22Rv1 (cell line): Measurements from ENCODE around the gene SCGB1C1.
"Not testable (repeated sequence)": the region's sequence is repeated elsewhere in the genome, so short reads cannot be mapped to it uniquely, and the experiment has no call there.

Experiments
- H3K27ac ChIP-seq: fragments of 450-650 bp; 2 replicates; pipeline ENCODE4 v1.5.1; 2017
- ZFX ChIP-seq: fragments of 450-650 bp; IDR thresholded peaks from 2 replicates; pipeline ENCODE4 v1.6.1; 2017; ENCODE audit warnings: antibody characterized with exemption, borderline replicate concordance
- TF ChIP-seq, protein P1 (sequence below): fragments of 450-650 bp; IDR thresholded peaks from 2 replicates; pipeline ENCODE4 v1.5.1; 2017; ENCODE audit warnings: mild to moderate bottlenecking

SCGB1C1 gene

GRCh38 chr11:235609-235996 lies 42.7 kb downstream of the SCGB1C1 start:
- peak overlapping the region; percentile 93 for H3K27ac ChIP-seq

GRCh38 chr11:235997-236773 lies 43.3 kb downstream of the SCGB1C1 start, which contains the start of gene SIRT3:
SIRT3 (minus strand) TSS chr11:236342; CDS start chr11:236328, 14 bp downstream.
- TF ChIP-seq, protein P1, sequence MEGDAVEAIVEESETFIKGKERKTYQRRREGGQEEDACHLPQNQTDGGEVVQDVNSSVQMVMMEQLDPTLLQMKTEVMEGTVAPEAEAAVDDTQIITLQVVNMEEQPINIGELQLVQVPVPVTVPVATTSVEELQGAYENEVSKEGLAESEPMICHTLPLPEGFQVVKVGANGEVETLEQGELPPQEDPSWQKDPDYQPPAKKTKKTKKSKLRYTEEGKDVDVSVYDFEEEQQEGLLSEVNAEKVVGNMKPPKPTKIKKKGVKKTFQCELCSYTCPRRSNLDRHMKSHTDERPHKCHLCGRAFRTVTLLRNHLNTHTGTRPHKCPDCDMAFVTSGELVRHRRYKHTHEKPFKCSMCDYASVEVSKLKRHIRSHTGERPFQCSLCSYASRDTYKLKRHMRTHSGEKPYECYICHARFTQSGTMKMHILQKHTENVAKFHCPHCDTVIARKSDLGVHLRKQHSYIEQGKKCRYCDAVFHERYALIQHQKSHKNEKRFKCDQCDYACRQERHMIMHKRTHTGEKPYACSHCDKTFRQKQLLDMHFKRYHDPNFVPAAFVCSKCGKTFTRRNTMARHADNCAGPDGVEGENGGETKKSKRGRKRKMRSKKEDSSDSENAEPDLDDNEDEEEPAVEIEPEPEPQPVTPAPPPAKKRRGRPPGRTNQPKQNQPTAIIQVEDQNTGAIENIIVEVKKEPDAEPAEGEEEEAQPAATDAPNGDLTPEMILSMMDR: no peak
- TF ChIP-seq ZFX: no peak
- peak within 1 kb of the TSS; percentile 93 for H3K27ac ChIP-seq

More at GRCh38 chr11:235609-235996, 42.7 kb downstream of the SCGB1C1 start:
- no peak for TF ChIP-seq ZFX
- TF ChIP-seq, protein P1: no peak

- TF ChIP-seq, protein P1: no peak
- no peak for TF ChIP-seq ZFX
- H3K27ac ChIP-seq: peak within 1 kb of the TSS; percentile 93
These were observed 44.2 kb downstream of the SCGB1C1 start, which contains the start of gene PSMD13 for GRCh38 chr11:236774-237767. PSMD13 (plus strand) TSS chr11:236976; CDS start chr11:237050, 74 bp downstream.

DNA sequence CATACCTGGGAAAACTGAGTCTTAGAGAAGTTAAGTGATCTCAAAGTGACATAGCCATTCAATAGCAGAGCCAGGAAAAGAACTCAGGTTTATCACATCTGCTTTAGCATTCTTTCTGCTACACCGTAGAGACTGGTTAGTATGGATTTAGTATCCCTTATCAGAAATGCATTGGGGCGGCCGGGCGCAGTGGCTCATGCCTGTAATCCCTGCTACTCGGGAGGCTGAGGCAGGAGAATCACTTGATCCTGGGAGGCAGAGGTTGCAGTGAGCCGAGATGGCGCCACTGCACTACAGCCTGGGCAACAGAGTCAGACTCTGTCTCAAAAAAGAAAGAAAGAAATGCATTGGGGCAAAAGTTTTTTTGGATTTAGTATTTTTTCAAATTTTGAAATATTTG lies 45.5 kb downstream of the SCGB1C1 start:
- not testable (repeated sequence) for H3K27ac ChIP-seq

GRCh38 chr11:240315-240714 lies 47.4 kb downstream of the SCGB1C1 start:
- TF ChIP-seq ZFX: no peak
- TF ChIP-seq, protein P1: no peak
- no peak overlapping the region for H3K27ac ChIP-seq

DNA sequence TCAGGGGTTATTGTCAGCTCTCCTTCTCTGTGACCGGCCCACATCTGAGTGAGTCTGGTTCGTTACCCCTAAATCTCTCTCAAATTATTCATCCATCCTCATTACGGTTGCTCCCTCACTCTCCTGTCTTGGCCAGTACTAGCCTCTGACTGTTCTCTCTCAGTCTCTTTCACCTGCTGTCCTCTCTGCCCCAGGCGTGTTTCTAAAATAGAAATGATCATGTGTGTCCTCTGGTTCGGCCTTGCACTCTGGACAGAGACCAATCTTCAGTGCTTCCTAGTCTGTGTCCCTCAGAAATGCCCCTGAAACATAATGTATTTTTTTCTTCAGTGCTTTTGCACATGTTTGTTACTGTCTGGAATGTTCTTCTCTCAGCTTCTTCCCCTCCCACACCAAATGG lies 48.8 kb downstream of the SCGB1C1 start:
- TF ChIP-seq, protein P1: no peak
- TF ChIP-seq ZFX: no peak
- no peak overlapping the region for H3K27ac ChIP-seq
